ENCODE data around the gene POLD4. TPM values are rescaled to one million over a fixed set of nuclear protein-coding genes. Genes with fewer than 3 reads are reported as not detected.

The POLD4 gene
- total RNA-seq, 2 experiments from 2014 or later, result 153 to 171 TPM

DNA sequence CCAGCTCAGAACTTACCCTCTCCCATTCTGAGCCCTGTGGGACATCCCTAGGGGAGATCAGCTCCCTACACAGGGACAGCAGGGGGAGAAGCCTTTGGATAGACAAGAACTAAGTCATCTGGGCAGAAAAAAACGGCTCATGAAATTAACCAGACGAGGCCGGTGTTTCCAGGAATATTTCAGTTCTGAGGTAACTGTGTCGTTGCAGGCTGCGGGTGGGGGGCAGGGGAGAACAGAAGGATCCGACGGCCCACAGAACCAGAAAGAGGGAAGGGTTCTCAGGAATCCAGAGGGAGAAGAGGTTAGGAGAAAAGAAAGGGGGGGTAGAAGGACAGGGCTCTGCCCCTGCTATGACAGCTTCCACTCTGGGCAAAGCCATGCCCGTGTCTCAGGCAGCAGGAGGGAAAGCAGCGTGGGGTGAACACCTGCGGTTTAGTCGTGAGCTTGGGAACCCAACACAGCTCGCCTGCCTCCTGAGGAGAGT, 16.5 kb upstream of the POLD4 start:
- ChIA-PET POLR2A (interaction anchor here (0.6 to 1.5 kb wide), 4 partner anchors 8 to 69 kb away, joined by 3 to 8 read pairs (median 4); no protein-coding TSS in a partner anchor), CTCF (ENCODE audit: unreplicated experiment) (interaction anchor here (0.6 to 1.6 kb wide), 4 partner anchors 15 to 361 kb away, joined by 3 to 5 read pairs (median 3); no protein-coding TSS in a partner anchor)
- TF ChIP-seq CTCF (conservative IDR thresholded peaks at IDR 0.05; ENCODE audit: low read length) (no peak), EZH2phosphoT487 (IDR thresholded peaks at IDR 0.05; ENCODE audit: borderline replicate concordance, low read depth, low read length) (no peak)
- BruUV-seq (replicated peaks), result no TSS peak
- DNase-seq (ENCODE audit: low spot score), result no peak
- no peak overlapping the region for H3K4me3 ChIP-seq (ENCODE audit: low read depth, low read length, poor library complexity, severe bottlenecking)
- no peaks in the 10 kb centered on the region for H3K79me2 ChIP-seq (ENCODE audit: insufficient read depth, low read depth, low read length)
- intact Hi-C loops (cut with micrococcal nuclease; ENCODE audit: unreplicated experiment), result no loop called here
- no peaks in the 10 kb centered on the region for H3K9me3 ChIP-seq (ENCODE audit: low read length)
- H4K20me1 ChIP-seq (ENCODE audit: insufficient read depth, low read length), result no peaks in the 10 kb centered on the region
- H3K9me2 ChIP-seq (ENCODE audit: insufficient read depth, low read length), result no peaks in the 10 kb centered on the region
- peaks cover 41% of the 10 kb centered on the region for H3K4me1 ChIP-seq (ENCODE audit: insufficient read depth, low read length, poor library complexity, severe bottlenecking)
- H2AFZ ChIP-seq (ENCODE audit: low read length), result no peak overlapping the region
- no peak overlapping the region for H3K4me2 ChIP-seq (ENCODE audit: low read length)
- no peak overlapping the region for H3K27ac ChIP-seq (ENCODE audit: low read depth, low read length, poor library complexity, severe bottlenecking)
- H3K36me3 ChIP-seq (ENCODE audit: insufficient read depth, low read length), result no peaks in the 10 kb centered on the region

DNA sequence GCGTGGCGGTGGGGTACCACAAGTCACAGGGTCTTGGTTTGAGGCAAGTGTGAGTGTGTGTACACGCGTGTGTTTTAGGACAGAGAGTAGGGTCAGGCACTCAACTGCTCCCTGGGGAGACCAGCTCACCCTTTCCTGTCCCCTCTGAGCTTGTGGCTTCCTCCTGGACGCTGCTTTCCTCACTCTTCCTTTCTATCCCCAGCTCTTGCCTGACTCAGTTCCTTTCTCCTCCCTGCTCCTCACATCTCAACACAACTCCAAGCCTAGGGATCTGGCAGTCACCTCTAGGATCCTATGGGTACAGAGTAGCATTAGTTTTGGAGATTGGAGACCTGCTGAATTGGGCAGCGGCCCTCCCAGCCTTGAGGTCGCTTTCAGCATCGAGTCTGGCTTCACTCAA, 15.9 kb upstream of the POLD4 start:
- BruUV-seq (replicated peaks), result no TSS peak
- Histone ChIP-seq H4K20me1 (ENCODE audit: insufficient read depth, low read length) (no peaks in the 10 kb centered on the region), H3K79me2 (ENCODE audit: insufficient read depth, low read depth, low read length) (no peaks in the 10 kb centered on the region), H3K4me1 (ENCODE audit: insufficient read depth, low read length, poor library complexity, severe bottlenecking) (peaks cover 41% of the 10 kb centered on the region), H3K9me2 (ENCODE audit: insufficient read depth, low read length) (no peaks in the 10 kb centered on the region), H3K27ac (ENCODE audit: low read depth, low read length, poor library complexity, severe bottlenecking) (no peak overlapping the region), H3K4me3 (ENCODE audit: low read depth, low read length, poor library complexity, severe bottlenecking) (no peak overlapping the region), H3K4me2 (ENCODE audit: low read length) (no peak overlapping the region), H3K9me3 (ENCODE audit: low read length) (no peaks in the 10 kb centered on the region), H2AFZ (ENCODE audit: low read length) (no peak overlapping the region), H3K36me3 (ENCODE audit: insufficient read depth, low read length) (no peaks in the 10 kb centered on the region)
- ChIA-PET POLR2A (interaction anchor here (1.1 to 1.5 kb wide), 2 partner anchors 8 to 34 kb away, joined by 3 to 5 read pairs; no protein-coding TSS in a partner anchor), CTCF (ENCODE audit: unreplicated experiment) (interaction anchor here (0.6 kb wide), 1 partner anchor 360 kb away, joined by 3 read pairs; no protein-coding TSS in a partner anchor)
- intact Hi-C loops (cut with micrococcal nuclease; ENCODE audit: unreplicated experiment), result no loop called here
- TF ChIP-seq CTCF (conservative IDR thresholded peaks at IDR 0.05; ENCODE audit: low read length) (no peak), EZH2phosphoT487 (IDR thresholded peaks at IDR 0.05; ENCODE audit: borderline replicate concordance, low read depth, low read length) (no peak)
- no peak for DNase-seq (ENCODE audit: low spot score)

- Histone ChIP-seq H3K9me2 (ENCODE audit: insufficient read depth, low read length) (no peaks in the 10 kb centered on the region), H3K4me3 (ENCODE audit: low read depth, low read length, poor library complexity, severe bottlenecking) (no peak overlapping the region), H3K4me2 (ENCODE audit: low read length) (no peak overlapping the region), H3K36me3 (ENCODE audit: insufficient read depth, low read length) (no peaks in the 10 kb centered on the region), H3K4me1 (ENCODE audit: insufficient read depth, low read length, poor library complexity, severe bottlenecking) (peaks cover 37% of the 10 kb centered on the region), H3K79me2 (ENCODE audit: insufficient read depth, low read depth, low read length) (no peaks in the 10 kb centered on the region), H3K9me3 (ENCODE audit: low read length) (no peaks in the 10 kb centered on the region), H3K27ac (ENCODE audit: low read depth, low read length, poor library complexity, severe bottlenecking) (no peak overlapping the region), H2AFZ (ENCODE audit: low read length) (no peak overlapping the region), H4K20me1 (ENCODE audit: insufficient read depth, low read length) (no peaks in the 10 kb centered on the region)
- CTCF ChIA-PET (ENCODE audit: unreplicated experiment), result no interaction called here
- no TSS peak for BruUV-seq (replicated peaks)
- no peak for DNase-seq (ENCODE audit: low spot score)
- POLR2A ChIA-PET, result interaction anchor here (0.6 kb wide), 1 partner anchor 111 kb away, joined by 3 read pairs; no protein-coding TSS in a partner anchor
- intact Hi-C loops (cut with micrococcal nuclease; ENCODE audit: unreplicated experiment), result no loop called here
- no peak for TF ChIP-seq EZH2phosphoT487 (IDR thresholded peaks at IDR 0.05; ENCODE audit: borderline replicate concordance, low read depth, low read length)
- no peak for TF ChIP-seq CTCF (conservative IDR thresholded peaks at IDR 0.05; ENCODE audit: low read length)
These were observed 15.3 kb upstream of the POLD4 start for GRCh38 chr11:67368621-67369020.
